PC-9 (cell line): ENCODE data around the gene DNM3. TPM values are rescaled to one million over a fixed set of nuclear protein-coding genes. Genes with fewer than 3 reads are reported as not detected.

Experiments used
- BruUV-seq: library from RNA; stranded (reverse); fragments of 400-500 nt; replicated peaks from 2 replicates; lab custom pipeline; 2021; lab: Mats Ljungman, UMichigan
- CTCF ChIA-PET: fragments of 300-600 bp; sonication (Branson Sonifier 250); formaldehyde crosslinking; loops from one replicate; lab custom pipeline; 2022; ENCODE audit warnings: antibody characterized with exemption; lab: Charles Lee
- POLR2A ChIA-PET: fragments of 300-600 bp; sonication (Branson Sonifier 250); formaldehyde crosslinking; loops from one replicate; lab custom pipeline; 2022; ENCODE audit warnings: antibody characterized with exemption; ENCODE audit not compliant: unreplicated experiment; lab: Charles Lee
- DNase-seq, 2 experiments: peaks; one replicate each; pipeline versions ENCODE4 v3.0.0 to v3.0.0-alpha.2; 2015 to 2022; ENCODE audit warnings: mixed read lengths in 1 of 2
- H2AFZ ChIP-seq: fragments of 200-600 bp; sonication (generic); 2 replicates; pipeline ENCODE4 v1.8.1; 2017; ENCODE audit warnings: antibody characterized with exemption
- H3F3A ChIP-seq: fragments of 200-600 bp; sonication (generic); 2 replicates; pipeline ENCODE4 v1.8.1; 2017; ENCODE audit warnings: antibody characterized with exemption, mild to moderate bottlenecking, low read depth; ENCODE audit not compliant: insufficient read depth
- H3K27ac ChIP-seq: fragments of 200-600 bp; sonication (generic); 2 replicates; pipeline ENCODE4 v1.6.1; 2016; ENCODE audit warnings: mixed run types
- H3K27me3 ChIP-seq: fragments of 200-600 bp; sonication (generic); 2 replicates; pipeline ENCODE4 v1.6.1; 2016; ENCODE audit warnings: low read depth, mixed run types; ENCODE audit not compliant: insufficient read depth
- H3K36me3 ChIP-seq: fragments of 200-600 bp; sonication (generic); 2 replicates; pipeline ENCODE4 v1.6.1; 2016; ENCODE audit warnings: low read depth, mixed run types
- H3K4me1 ChIP-seq: fragments of 200-600 bp; sonication (generic); replicated peaks from 2 replicates; pipeline ENCODE4 v1.6.1; 2016; ENCODE audit warnings: mixed run types; ENCODE audit not compliant: insufficient read depth
- H3K4me2 ChIP-seq: fragments of 200-600 bp; sonication (generic); 2 replicates; pipeline ENCODE4 v1.6.1; 2017; ENCODE audit warnings: mixed run types
- H3K4me3 ChIP-seq: fragments of 200-600 bp; sonication (generic); 2 replicates; pipeline ENCODE4 v1.6.1; 2016; ENCODE audit warnings: mixed run types
- H3K79me2 ChIP-seq: fragments of 200-600 bp; sonication (generic); 2 replicates; pipeline ENCODE4 v1.6.1; 2017; ENCODE audit warnings: low read depth, mixed run types
- H3K9me2 ChIP-seq: fragments of 200-600 bp; sonication (generic); 2 replicates; pipeline ENCODE4 v1.8.1; 2017; ENCODE audit warnings: mild to moderate bottlenecking; ENCODE audit not compliant: insufficient read depth
- H3K9me3 ChIP-seq: fragments of 200-600 bp; sonication (generic); 2 replicates; pipeline ENCODE4 v1.8.1; 2016; ENCODE audit warnings: low read depth; ENCODE audit not compliant: insufficient read depth
- H4K20me1 ChIP-seq: fragments of 200-600 bp; sonication (generic); 2 replicates; pipeline ENCODE4 v1.8.1; 2017; ENCODE audit not compliant: insufficient read depth
- EZH2 ChIP-seq: fragments of 200-600 bp; sonication (generic); IDR thresholded peaks from 2 replicates; pipeline ENCODE4 v1.8.0; 2017; ENCODE audit warnings: antibody characterized with exemption, low read depth
- intact Hi-C: fragments of 100-400 bp; cut with micrococcal nuclease; formaldehyde crosslinking; loops from one replicate; pipeline ENCODE4 v1.10.0; 2022; ENCODE audit not compliant: unreplicated experiment
- total RNA-seq: library from RNA; stranded (reverse); gene quantifications from 2 replicates; pipeline ENCODE4 v1.2.3, GENCODE V29; 2021
- TF ChIP-seq, protein P1 (sequence below): fragments of 200-600 bp; sonication (generic); conservative IDR thresholded peaks from 2 replicates; pipeline ENCODE4 v1.6.1; 2017; ENCODE audit warnings: mixed run types, antibody characterized with exemption, mild to moderate bottlenecking, moderate library complexity

DNM3 gene
- total RNA-seq, 1 experiment from 2014 or later, result 1.7 TPM

DNA sequence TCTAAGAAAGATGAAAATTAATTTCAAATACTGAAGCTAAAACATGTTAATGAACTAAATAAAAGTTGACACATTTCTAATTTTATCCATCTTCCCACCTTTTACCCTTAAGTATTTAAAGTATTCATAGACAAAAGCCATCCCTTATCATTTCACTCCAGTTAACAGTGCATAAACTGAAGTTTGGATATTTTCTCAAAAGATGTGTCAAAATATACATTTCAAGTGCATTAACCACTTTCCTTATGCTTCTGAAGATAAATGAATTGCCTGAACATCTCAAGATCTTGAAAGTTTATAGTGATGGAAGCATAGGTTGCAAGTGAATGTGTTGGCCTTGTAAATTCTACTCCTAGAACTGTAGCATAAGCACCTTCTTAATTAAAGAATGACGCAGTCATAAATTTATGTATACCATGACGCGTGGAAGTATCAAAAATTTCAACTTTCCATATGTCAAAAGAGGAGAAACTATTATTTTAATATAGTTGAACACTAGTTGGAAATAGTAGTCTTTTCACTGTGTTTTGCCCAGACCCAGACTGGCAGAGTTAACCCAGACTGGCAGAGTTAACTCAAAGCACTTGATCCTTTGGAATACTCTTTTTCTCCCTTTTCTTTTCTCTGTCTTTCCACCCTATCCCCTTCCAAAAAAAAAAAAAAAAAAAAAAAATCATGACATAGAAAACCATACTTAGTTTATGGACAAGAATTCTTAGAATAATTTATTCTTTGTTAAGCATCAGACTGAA is 296.6 kb downstream of the DNM3 start:
- ChIA-PET POLR2A (no interaction called here), CTCF (no interaction called here)
- Histone ChIP-seq H3K27me3 (no peaks in the 10 kb centered on the region), H3K9me3 (no peaks in the 10 kb centered on the region), H3K4me2 (no peak overlapping the region), H3F3A (no peaks in the 10 kb centered on the region), H3K9me2 (no peaks in the 10 kb centered on the region), H3K4me3 (no peak overlapping the region), H4K20me1 (no peaks in the 10 kb centered on the region), H3K4me1 (no peaks in the 10 kb centered on the region), H2AFZ (no peak overlapping the region), H3K79me2 (no peaks in the 10 kb centered on the region), H3K36me3 (no peaks in the 10 kb centered on the region), H3K27ac (no peak overlapping the region)
- BruUV-seq, result no TSS peak
- DNase-seq, result no peak
- TF ChIP-seq, protein P1, sequence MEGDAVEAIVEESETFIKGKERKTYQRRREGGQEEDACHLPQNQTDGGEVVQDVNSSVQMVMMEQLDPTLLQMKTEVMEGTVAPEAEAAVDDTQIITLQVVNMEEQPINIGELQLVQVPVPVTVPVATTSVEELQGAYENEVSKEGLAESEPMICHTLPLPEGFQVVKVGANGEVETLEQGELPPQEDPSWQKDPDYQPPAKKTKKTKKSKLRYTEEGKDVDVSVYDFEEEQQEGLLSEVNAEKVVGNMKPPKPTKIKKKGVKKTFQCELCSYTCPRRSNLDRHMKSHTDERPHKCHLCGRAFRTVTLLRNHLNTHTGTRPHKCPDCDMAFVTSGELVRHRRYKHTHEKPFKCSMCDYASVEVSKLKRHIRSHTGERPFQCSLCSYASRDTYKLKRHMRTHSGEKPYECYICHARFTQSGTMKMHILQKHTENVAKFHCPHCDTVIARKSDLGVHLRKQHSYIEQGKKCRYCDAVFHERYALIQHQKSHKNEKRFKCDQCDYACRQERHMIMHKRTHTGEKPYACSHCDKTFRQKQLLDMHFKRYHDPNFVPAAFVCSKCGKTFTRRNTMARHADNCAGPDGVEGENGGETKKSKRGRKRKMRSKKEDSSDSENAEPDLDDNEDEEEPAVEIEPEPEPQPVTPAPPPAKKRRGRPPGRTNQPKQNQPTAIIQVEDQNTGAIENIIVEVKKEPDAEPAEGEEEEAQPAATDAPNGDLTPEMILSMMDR, result no peak
- no peak for TF ChIP-seq EZH2
- intact Hi-C loops, result loop anchor here (2.0 to 5.0 kb wide), 2 partner anchors 219 to 261 kb away; no protein-coding TSS in a partner anchor

DNA sequence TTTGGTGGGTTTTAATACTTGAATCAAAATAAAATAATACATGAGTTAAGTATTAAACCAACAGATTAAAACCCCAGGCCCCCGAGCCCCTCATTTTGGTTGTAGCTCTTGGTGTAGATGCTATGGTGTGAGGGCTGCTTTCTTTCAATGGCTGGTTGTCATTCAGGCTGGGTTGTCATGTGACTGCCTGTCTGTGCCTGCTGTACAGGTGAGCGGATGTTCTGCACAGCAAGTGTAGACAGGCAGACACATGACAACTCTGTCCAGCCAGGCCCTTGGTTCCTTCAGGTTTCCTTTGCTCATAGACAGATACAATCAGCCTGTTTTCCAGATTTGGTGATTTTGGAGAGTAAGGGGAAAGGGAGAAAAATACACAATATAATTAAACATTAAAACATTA is 297.3 kb downstream of the DNM3 start:
- Histone ChIP-seq H2AFZ (no peak overlapping the region), H3K79me2 (no peaks in the 10 kb centered on the region), H3K27ac (no peak overlapping the region), H3F3A (no peaks in the 10 kb centered on the region), H4K20me1 (no peaks in the 10 kb centered on the region), H3K36me3 (no peaks in the 10 kb centered on the region), H3K4me1 (no peaks in the 10 kb centered on the region), H3K9me2 (no peaks in the 10 kb centered on the region), H3K9me3 (no peaks in the 10 kb centered on the region), H3K4me2 (no peak overlapping the region), H3K4me3 (no peak overlapping the region), H3K27me3 (no peaks in the 10 kb centered on the region)
- POLR2A ChIA-PET, result no interaction called here
- intact Hi-C loops, result loop anchor here (5.0 kb wide), 1 partner anchor 219 kb away; no protein-coding TSS in a partner anchor
- CTCF ChIA-PET, result no interaction called here
- no TSS peak for BruUV-seq
- no peak for TF ChIP-seq EZH2
- TF ChIP-seq, protein P1, result no peak
- DNase-seq, result no peak

DNA sequence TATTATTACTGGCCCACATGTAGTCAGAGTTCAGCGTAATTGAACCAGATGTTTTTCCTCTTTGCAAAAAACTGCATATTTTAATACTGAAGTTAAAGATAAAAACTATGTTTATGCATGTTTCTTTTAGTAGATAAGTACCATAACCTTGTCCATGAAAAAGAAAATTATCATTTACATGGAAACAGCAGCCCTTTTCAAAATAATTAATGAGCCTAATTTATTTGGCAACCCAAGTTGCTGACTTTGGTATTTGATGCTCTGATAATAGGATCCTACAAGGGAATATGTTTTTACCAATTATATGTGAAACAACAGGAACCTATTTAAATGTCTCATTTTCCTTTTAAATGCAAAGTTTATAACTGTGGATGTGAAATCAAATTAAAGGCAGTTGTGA is 297.9 kb downstream of the DNM3 start:
- no peak overlapping the region for H3K4me3 ChIP-seq
- H4K20me1 ChIP-seq, result no peaks in the 10 kb centered on the region
- BruUV-seq, result no TSS peak
- H3K27me3 ChIP-seq, result no peaks in the 10 kb centered on the region
- no peak overlapping the region for H3K4me2 ChIP-seq
- POLR2A ChIA-PET, result no interaction called here
- CTCF ChIA-PET, result no interaction called here
- no peaks in the 10 kb centered on the region for H3F3A ChIP-seq
- H2AFZ ChIP-seq, result no peak overlapping the region
- no peak for DNase-seq
- no peaks in the 10 kb centered on the region for H3K9me3 ChIP-seq
- intact Hi-C loops, result loop anchor here (5.0 kb wide), 1 partner anchor 218 kb away; no protein-coding TSS in a partner anchor
- no peaks in the 10 kb centered on the region for H3K4me1 ChIP-seq
- H3K79me2 ChIP-seq, result no peaks in the 10 kb centered on the region
- TF ChIP-seq, protein P1, result no peak
- no peak for TF ChIP-seq EZH2
- H3K9me2 ChIP-seq, result no peaks in the 10 kb centered on the region
- no peak overlapping the region for H3K27ac ChIP-seq
- H3K36me3 ChIP-seq, result no peaks in the 10 kb centered on the region
